Neural progenitor cell (in vitro differentiated cells): Measurements from ENCODE around the gene KCNC2. TPM values are rescaled to one million over a fixed set of nuclear protein-coding genes. Genes with fewer than 3 reads are reported as not detected.

Source experiments
- DNase-seq: peaks from one replicate; pipeline ENCODE4 v3.0.0-alpha.2; 2016; ENCODE audit warnings: low spot score
- H2AFZ ChIP-seq: fragments of 200-600 bp; sonication (generic); replicated peaks from 2 replicates; pipeline ENCODE4 v1.6.1; 2016; ENCODE audit warnings: antibody characterized with exemption
- H3F3A ChIP-seq: fragments of 200-600 bp; sonication (generic); 2 replicates; pipeline ENCODE4 v1.6.1; 2016; ENCODE audit warnings: antibody characterized with exemption, low read depth
- H3K27ac ChIP-seq: fragments of 200-600 bp; sonication (generic); 2 replicates; pipeline ENCODE4 v1.5.1; 2016; ENCODE audit warnings: mild to moderate bottlenecking
- H3K27me3 ChIP-seq: fragments of 200-600 bp; sonication (generic); 2 replicates; pipeline ENCODE4 v1.6.1; 2016; ENCODE audit warnings: mild to moderate bottlenecking, moderate library complexity
- H3K36me3 ChIP-seq: fragments of 200-600 bp; sonication (generic); 2 replicates; pipeline ENCODE4 v1.5.1; 2016
- H3K4me1 ChIP-seq: fragments of 200-600 bp; sonication (generic); 2 replicates; pipeline ENCODE4 v1.6.1; 2016; ENCODE audit warnings: mixed run types
- H3K4me2 ChIP-seq: fragments of 200-600 bp; sonication (generic); 2 replicates; pipeline ENCODE4 v1.6.1; 2016
- H3K4me3 ChIP-seq: fragments of 200-600 bp; sonication (generic); 2 replicates; pipeline ENCODE4 v1.5.1; 2016
- H3K79me2 ChIP-seq: fragments of 200-600 bp; sonication (generic); 2 replicates; pipeline ENCODE4 v1.6.1; 2016; ENCODE audit warnings: low read depth
- H3K9ac ChIP-seq: fragments of 200-600 bp; sonication (generic); 2 replicates; pipeline ENCODE4 v1.6.1; 2016
- H3K9me3 ChIP-seq: fragments of 200-600 bp; sonication (generic); 2 replicates; pipeline ENCODE4 v1.5.1; 2016; ENCODE audit warnings: low read depth
- H4K20me1 ChIP-seq: fragments of 200-600 bp; sonication (generic); 2 replicates; pipeline ENCODE4 v1.6.1; 2016; ENCODE audit warnings: low read depth
- H3K27ac Mint-ChIP-seq: 3 replicates; pipeline ENCODE4 v1.8.0; 2021; ENCODE audit warnings: mixed read lengths
- H3K27me3 Mint-ChIP-seq: 2 replicates; pipeline ENCODE4 v1.8.0; 2022; ENCODE audit warnings: low read depth, mild to moderate bottlenecking, inconsistent platforms, moderate library complexity, mixed read lengths; ENCODE audit not compliant: insufficient read depth
- H3K36me3 Mint-ChIP-seq: 3 replicates; pipeline ENCODE4 v1.8.0; 2021; ENCODE audit warnings: mixed read lengths
- H3K4me1 Mint-ChIP-seq: 3 replicates; pipeline ENCODE4 v1.8.0; 2021; ENCODE audit warnings: mixed read lengths
- H3K4me3 Mint-ChIP-seq: 3 replicates; pipeline ENCODE4 v1.8.0; 2021; ENCODE audit warnings: mild to moderate bottlenecking, moderate library complexity, mixed read lengths
- H3K9me3 Mint-ChIP-seq: 3 replicates; pipeline ENCODE4 v1.8.0; 2020; ENCODE audit warnings: mixed read lengths
- CTCF ChIP-seq: fragments of 200-600 bp; sonication (generic); IDR thresholded peaks from 2 replicates; pipeline ENCODE4 v1.5.1; 2017; ENCODE audit warnings: antibody characterized with exemption, mild to moderate bottlenecking
- EZH2 ChIP-seq: fragments of 200-600 bp; sonication (generic); IDR thresholded peaks from 2 replicates; pipeline ENCODE4 v1.6.1; 2017; ENCODE audit warnings: antibody characterized with exemption, mild to moderate bottlenecking, moderate library complexity
- EZH2phosphoT487 ChIP-seq: fragments of 200-600 bp; sonication (generic); IDR thresholded peaks from 2 replicates; pipeline ENCODE4 v1.6.1; 2017; ENCODE audit warnings: antibody characterized with exemption
- total RNA-seq: library from RNA; depleted of rRNA; stranded (reverse); fragments of >200 nt; gene quantifications from 2 replicates; pipeline ENCODE4 v1.2.3, GENCODE V29; 2015; ENCODE audit warnings: low replicate concordance

The KCNC2 gene
- total RNA-seq, 1 donor from 2014 or later, result not detected

- H3F3A ChIP-seq, result no peaks in the 10 kb centered on the region
- Mint-ChIP-seq H3K9me3 (no peaks in the 10 kb centered on the region), H3K4me3 (no peak overlapping the region), H3K36me3 (no peaks in the 10 kb centered on the region), H3K27ac (no peak overlapping the region), H3K27me3 (no peaks in the 10 kb centered on the region), H3K4me1 (no peaks in the 10 kb centered on the region)
- H3K27ac ChIP-seq, result no peak overlapping the region
- no peaks in the 10 kb centered on the region for H4K20me1 ChIP-seq
- no peak overlapping the region for H3K4me2 ChIP-seq
- DNase-seq, result no peak
- no peaks in the 10 kb centered on the region for H3K27me3 ChIP-seq
- H3K36me3 ChIP-seq, result no peaks in the 10 kb centered on the region
- no peak overlapping the region for H2AFZ ChIP-seq
- H3K4me3 ChIP-seq, result no peak overlapping the region
- H3K4me1 ChIP-seq, result no peaks in the 10 kb centered on the region
- H3K9ac ChIP-seq, result no peak overlapping the region
- no peak for TF ChIP-seq CTCF
- no peaks in the 10 kb centered on the region for H3K79me2 ChIP-seq
- no peaks in the 10 kb centered on the region for H3K9me3 ChIP-seq
These were observed 71.7 kb downstream of the KCNC2 start for GRCh38 chr12:75137896-75138295.

GRCh38 chr12:75135026-75135425 is 74.6 kb downstream of the KCNC2 start:
- H3K4me3 Mint-ChIP-seq, result no peak overlapping the region
- no peak overlapping the region for H3K4me3 ChIP-seq
- H3K9me3 Mint-ChIP-seq, result no peaks in the 10 kb centered on the region
- H3K27me3 ChIP-seq, result no peaks in the 10 kb centered on the region
- H2AFZ ChIP-seq, result no peak overlapping the region
- TF ChIP-seq EZH2phosphoT487, result no peak
- TF ChIP-seq EZH2, result no peak
- no peak for TF ChIP-seq CTCF
- H3F3A ChIP-seq, result no peaks in the 10 kb centered on the region
- H3K9ac ChIP-seq, result no peak overlapping the region
- no peak overlapping the region for H3K27ac ChIP-seq
- no peak overlapping the region for H3K27ac Mint-ChIP-seq
- no peaks in the 10 kb centered on the region for H3K36me3 ChIP-seq
- H3K4me1 Mint-ChIP-seq, result no peaks in the 10 kb centered on the region
- H3K4me1 ChIP-seq, result no peaks in the 10 kb centered on the region
- no peaks in the 10 kb centered on the region for H3K36me3 Mint-ChIP-seq
- no peaks in the 10 kb centered on the region for H4K20me1 ChIP-seq
- DNase-seq, result no peak
- no peaks in the 10 kb centered on the region for H3K27me3 Mint-ChIP-seq
- H3K79me2 ChIP-seq, result no peaks in the 10 kb centered on the region
- no peak overlapping the region for H3K4me2 ChIP-seq
- no peaks in the 10 kb centered on the region for H3K9me3 ChIP-seq

- Histone ChIP-seq H3F3A (no peaks in the 10 kb centered on the region), H3K27ac (no peak overlapping the region), H3K36me3 (no peaks in the 10 kb centered on the region), H2AFZ (no peak overlapping the region), H3K27me3 (no peaks in the 10 kb centered on the region), H4K20me1 (no peaks in the 10 kb centered on the region), H3K4me1 (no peaks in the 10 kb centered on the region), H3K79me2 (no peaks in the 10 kb centered on the region), H3K9me3 (no peaks in the 10 kb centered on the region), H3K4me3 (no peak overlapping the region), H3K4me2 (no peak overlapping the region), H3K9ac (no peak overlapping the region)
- no peaks in the 10 kb centered on the region for H3K4me1 Mint-ChIP-seq
- no peak overlapping the region for H3K4me3 Mint-ChIP-seq
- no peak overlapping the region for H3K27ac Mint-ChIP-seq
- H3K27me3 Mint-ChIP-seq, result no peaks in the 10 kb centered on the region
- no peak for TF ChIP-seq EZH2phosphoT487
- no peak for TF ChIP-seq EZH2
- no peak for TF ChIP-seq CTCF
- H3K36me3 Mint-ChIP-seq, result no peaks in the 10 kb centered on the region
- DNase-seq, result no peak
- H3K9me3 Mint-ChIP-seq, result no peaks in the 10 kb centered on the region
These were observed 78.8 kb downstream of the KCNC2 start for GRCh38 chr12:75130811-75131210.

- TF ChIP-seq CTCF, result no peak
- TF ChIP-seq EZH2phosphoT487, result no peak
- no peak for TF ChIP-seq EZH2
- Mint-ChIP-seq H3K27me3 (no peaks in the 10 kb centered on the region), H3K9me3 (no peaks in the 10 kb centered on the region)
These were observed 80.4 kb downstream of the KCNC2 start for GRCh38 chr12:75129275-75129674.

More at GRCh38 chr12:75129275-75129674, 80.4 kb downstream of the KCNC2 start:
- no peak overlapping the region for H3K4me3 Mint-ChIP-seq
- Histone ChIP-seq H3K4me1 (no peaks in the 10 kb centered on the region), H3K27me3 (no peaks in the 10 kb centered on the region), H3K9me3 (no peaks in the 10 kb centered on the region), H3K36me3 (no peaks in the 10 kb centered on the region), H3K79me2 (no peaks in the 10 kb centered on the region), H3K9ac (no peak overlapping the region), H3K27ac (no peak overlapping the region), H3F3A (no peaks in the 10 kb centered on the region), H3K4me2 (no peak overlapping the region), H4K20me1 (no peaks in the 10 kb centered on the region), H2AFZ (no peak overlapping the region), H3K4me3 (no peak overlapping the region)
- H3K36me3 Mint-ChIP-seq, result no peaks in the 10 kb centered on the region
- H3K4me1 Mint-ChIP-seq, result no peaks in the 10 kb centered on the region
- no peak for DNase-seq
- no peak overlapping the region for H3K27ac Mint-ChIP-seq
